HG03571 (cell line): ENCODE data around the gene ZNF841.
A peak's percentile ranks its signal among the peaks of the same experiment; 100 is the strongest.
"Not testable (repeated sequence)": the region's sequence is repeated elsewhere in the genome, so short reads cannot be mapped to it uniquely, and the experiment has no call there.

Source experiments
- ATAC-seq: cut with Tn5 transposase; IDR thresholded peaks from one replicate; pipeline ENCODE4 v1.9.1; 2021; ENCODE audit not compliant: unreplicated experiment

Gene ZNF841

DNA sequence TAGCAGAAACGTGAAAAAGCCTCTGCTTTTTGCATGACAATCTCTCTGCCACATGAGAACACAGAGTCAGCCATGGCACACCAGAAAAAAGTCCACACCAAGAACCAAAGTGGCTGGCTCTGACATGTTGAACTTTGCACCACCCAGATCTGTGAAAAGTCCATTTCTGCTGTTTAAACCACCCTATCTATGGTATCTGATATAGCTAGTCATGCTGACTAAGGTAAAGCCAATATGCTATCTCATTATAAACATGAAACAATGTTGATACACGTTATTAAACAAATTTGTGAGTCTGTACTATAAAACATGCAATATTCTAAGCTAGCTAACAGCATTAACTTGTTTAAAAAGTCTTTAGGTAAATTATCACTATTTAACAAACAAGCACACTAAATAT is 25.9 kb downstream of the ZNF841 start:
- ATAC-seq, result no peak

DNA sequence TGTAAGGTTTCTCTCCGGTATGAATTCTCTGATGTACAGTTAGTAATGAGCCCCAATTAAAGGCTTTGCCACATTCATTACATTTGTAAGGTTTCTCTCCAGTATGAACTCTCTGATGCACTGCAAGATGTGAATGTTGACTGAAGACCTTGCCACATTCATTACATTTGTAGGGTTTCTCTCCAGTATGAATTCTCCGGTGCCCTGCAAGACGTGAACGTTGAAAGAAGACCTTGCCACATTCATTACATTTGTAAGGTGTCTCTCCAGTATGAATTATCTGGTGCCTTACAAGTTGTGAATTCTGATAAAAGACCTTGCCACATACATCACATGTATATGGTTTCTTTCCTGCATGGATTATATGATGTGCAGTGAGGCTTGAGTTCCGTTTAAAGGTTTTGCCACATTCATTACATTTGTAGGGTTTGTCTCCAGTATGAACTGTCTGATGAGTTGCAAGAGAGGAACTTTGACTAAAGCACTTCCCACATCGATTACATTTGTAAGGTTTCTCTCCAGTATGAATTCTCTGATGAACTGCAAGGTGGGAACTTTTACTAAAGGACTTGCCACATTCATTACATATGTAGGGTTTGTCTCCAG is 29.2 kb downstream of the ZNF841 start:
- ATAC-seq, result no peak

DNA sequence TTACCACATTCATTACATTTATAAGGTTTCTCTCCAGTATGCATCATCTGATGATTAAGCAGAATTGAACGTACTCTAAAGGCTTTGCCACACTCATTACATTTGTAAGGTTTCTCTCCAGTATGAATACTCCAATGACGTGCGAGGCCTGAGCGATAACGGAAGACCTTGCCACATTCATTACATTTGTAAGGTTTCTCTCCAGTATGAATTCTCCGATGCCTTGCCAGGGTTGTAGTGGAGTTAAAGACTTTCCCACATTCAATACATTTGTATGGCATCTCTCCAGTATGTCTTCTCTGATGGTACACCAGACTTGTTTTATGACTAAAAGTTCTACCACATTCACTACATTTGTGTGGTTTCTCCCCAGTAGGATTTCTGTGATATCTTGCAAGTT is 30.2 kb downstream of the ZNF841 start:
- no peak for ATAC-seq

DNA sequence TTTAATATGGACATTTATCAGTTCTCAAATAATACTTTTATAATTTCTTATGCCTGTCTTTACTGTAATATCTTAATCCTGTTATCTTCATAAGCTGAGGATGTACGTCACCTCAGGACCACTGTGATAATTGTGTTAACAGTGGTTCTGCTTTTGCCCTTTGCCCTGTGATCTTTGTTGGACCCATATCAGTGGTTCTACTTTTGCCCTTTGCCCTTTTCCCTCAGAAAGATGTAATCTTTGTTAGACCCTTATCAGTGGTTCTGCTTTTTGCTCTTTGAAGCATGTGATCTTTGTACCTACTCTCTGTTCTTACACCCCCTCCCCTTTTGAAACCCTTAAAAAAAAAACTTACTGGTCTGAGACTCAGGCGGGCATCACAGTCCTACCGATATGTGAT is 39.1 kb downstream of the ZNF841 start:
- ATAC-seq, result not testable (repeated sequence)

DNA sequence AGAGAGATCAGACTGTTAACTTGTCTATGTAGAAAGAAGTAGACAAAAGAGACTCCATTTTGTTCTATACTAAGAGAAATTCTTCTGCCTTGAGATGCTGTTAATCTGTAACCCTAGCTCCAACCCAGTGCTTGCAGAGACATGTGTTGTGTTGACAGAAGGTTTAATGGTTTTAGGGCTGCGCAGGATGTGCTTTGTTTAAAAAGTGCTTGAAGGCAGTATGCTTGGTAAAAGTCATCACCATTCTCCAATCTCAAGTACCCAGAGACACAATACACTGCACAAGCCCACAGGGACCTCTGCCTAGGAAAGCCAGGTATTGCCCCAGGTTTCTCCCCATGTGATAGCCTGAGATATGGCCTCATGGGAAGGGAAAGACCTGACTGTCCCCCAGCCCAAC is 43.8 kb downstream of the ZNF841 start:
- ATAC-seq, result not testable (repeated sequence)

DNA sequence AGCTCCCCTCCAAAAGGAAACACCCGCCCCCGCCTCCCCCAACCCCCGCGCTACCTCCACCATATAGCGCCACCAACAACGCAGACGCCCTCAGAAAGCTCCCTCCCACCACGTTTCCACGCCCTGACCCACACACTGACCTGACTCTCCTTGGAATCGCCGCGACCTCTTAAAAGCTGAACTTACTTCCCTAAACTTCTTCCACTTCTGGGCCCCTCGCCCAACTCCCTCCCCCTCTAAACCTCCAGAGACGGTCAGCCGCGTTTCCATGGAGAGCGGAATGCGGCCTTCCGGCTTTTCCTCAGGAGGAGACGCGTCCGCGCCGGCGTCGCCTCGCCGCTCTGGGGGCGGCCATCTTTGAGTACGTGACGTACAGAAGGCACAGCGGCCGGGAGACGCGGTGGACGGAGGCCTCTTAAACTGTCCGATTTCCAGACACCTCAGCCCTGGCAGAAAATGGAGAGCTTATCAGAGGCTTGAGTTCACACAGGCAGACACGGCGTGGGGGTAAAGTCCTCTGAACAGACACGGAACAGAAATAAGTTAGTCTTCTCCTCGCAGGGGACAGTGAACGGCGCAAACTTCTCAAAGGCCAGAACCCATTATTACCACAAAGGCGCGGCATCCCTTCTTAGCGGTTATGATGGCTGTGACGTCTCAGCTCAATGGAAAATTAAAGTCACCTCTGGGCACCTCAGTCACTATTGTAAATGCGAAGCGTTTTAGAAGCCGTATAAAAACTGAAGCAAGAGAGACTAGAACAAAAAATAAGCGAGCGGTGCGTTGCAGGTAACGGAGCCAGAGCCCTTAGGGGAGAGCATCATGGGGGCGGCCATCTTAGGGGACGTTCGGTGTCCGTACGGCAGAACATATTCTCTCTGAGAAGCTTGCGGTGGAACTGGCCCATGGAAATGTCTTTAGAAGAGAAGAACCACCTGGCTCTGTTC is 46.7 kb downstream of the ZNF841 start, which contains the start of gene ZNF432:
ZNF432 (minus strand) TSS at position 284 of the 947 bp plus-strand sequence. CDS start 1,970 bp downstream, outside the sequence.
- ATAC-seq, result peak; percentile 55

DNA sequence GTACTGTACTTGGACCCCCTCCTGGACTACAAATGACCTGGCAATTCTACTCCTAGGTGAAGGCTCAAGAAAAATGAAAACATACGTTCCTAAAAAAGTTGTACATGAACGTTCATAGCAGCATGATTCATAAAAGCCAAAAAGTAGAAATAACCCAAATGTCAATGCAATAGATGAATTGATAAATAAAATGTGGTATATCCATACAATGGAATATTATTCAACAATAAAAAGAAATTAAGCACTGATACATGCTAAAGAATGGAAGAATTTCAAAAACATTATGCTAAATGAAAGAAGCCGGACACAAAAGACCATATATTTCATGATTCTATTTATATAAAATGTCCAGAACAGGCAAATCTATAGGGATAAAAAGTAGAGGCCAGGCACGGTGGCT is 56.4 kb downstream of the ZNF841 start:
- no peak for ATAC-seq

DNA sequence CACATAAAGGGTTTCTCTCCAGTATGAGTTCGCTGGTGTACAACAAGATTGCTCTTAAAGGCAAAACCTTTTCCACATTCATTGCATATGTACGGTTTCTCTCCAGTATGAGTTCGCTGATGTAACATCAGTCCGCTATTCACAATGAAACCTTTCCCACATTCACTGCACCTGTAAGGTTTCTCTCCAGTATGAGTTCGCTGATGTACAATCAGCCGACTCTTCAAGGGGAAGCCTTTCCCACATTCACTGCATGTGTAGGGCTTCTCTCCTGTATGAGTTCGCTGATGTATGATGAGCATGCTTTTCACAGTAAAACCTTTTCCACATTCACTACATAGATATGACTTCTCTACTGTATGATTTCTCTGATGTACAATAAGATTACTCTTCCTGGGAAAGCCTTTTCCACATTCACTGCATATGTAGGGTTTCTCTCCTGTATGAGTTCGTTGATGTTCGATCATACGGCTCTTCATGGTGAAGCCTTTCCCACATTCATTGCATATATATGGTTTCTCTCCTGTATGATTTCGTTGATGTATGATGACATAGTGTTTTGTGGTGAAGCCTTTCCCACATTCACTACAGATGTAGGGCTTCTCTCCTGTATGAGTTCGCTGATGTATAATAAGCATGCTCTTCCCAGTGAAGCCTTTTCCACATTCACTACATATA is 61.4 kb downstream of the ZNF841 start:
- no peak for ATAC-seq

DNA sequence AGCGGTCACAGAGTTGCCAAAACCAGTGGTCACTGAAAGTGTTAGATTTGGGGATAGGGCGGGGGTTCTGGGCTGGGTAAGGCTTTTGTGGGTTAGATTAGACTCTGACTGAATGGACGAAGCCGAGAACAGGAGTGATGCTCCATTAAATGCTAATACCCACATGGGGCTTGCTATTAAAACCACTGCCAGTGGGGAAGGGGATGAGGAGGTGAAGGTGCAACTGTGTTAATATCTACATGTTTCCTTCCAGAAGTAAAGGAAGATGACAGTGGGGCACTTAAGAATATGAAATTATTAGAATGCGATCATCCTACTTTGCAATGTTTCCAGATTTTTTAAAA is 66.8 kb downstream of the ZNF841 start:
- peak; percentile 23 for ATAC-seq

DNA sequence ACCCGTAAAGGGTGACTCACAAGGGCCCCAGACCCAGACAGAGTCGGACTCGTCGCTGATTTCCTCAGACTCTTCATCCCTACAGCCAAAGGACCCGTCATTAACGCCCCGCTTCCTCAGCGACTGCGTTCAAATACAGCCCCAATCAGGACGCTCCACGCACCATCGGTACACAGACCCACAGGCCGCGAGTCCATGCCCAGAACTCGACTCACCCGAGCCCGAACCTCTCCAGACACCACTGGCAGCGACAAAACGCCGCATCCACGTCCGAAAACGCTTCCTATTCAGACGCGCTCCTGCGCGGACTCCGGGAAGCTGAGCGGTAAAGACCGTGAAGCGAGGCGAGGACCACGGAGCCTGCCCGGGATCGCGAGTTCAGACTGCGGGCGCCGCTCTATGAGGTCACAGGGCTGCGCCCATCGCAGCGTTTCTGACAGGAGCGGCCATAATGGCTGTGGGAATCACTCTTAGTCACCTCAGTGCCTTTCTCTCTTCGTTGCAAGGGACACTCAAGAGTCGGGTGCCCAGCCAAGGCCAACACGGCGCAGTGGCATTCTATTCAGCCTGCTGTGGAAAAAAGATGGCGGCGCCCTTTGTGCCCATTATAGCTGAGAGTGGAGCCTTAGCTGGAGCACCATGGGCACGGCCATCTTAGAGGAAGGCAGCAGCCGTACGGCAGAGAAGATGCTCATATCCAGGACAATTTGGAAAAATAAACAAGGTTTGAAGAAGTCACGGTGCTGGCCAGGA is 67.4 kb downstream of the ZNF841 start, which contains the start of gene ZNF614:
ZNF614 (minus strand) TSS at position 353 of the 753 bp plus-strand sequence. CDS start 2,634 bp downstream, outside the sequence.
- ATAC-seq, result peak; percentile 74

DNA sequence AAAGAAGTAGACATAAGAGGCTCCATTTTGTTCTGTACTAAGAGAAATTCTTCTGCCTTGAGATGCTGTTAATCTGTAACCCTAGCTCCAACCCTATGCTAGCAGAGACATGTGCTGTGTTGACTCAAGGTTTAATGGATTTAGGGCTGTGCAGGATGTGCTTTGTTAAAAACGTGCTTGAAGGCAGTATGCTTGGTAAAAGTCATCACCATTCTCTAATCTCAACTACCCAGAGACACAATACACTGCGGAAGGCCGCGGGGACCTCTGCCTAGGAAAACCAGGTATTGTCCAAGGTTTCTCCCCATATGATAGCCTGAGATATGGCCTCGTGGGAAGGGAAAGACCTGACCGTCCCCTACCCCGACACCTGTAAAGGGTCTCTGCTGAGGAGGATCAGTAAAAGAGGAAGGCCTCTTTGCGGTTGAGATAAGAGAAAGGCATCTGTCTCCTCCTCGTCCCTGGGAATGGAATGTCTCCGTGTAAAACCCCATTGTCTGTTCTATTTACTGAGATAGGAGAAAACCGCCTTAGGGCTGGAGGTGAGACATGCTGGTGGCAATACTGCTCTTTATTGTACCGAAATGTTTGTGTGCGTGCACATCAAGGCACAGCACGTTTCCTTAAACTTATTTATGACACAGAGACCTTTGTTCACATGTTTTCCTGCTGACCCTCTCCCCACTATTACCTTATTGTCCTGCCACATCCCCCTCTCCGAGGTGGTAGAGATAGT is 69.1 kb downstream of the ZNF841 start:
- not testable (repeated sequence) for ATAC-seq

DNA sequence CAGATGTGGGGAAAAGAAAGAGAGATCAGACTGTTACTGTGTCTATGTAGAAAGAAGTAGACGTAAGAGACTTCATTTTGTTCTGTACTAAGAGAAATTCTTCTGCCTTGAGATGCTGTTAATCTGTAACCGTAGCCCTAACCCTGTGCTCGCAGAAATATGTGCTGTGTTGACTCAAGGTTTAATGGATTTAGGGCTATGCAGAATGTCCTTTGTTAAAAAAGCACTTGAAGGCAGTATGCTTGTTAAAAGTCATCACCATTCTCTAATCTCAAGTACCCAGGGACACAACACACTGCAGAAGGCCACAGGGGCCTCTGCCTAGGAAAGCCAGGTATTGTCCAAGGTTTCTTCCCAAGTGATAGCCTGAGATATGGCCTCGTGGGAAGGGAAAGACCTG is 71.1 kb downstream of the ZNF841 start:
- ATAC-seq, result not testable (repeated sequence)

DNA sequence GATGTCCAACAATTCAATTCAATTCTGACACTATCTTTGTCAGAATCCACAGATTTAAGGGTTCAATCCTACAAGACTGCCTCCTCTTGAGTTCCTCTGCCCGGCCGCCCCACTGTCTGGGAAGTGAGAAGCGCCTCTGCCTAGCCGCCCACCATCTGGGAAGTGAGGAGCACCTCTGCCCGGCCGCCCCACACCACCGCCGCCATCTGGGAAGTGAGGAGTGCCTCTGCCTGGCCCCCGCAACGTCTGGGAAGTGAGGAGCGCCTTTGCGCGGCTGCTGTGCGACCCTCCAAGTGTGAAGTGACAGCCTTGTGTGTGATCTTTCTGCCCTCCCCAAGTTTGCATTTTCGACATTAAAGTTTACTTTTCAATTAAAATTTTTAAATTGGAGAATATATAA is 73.4 kb downstream of the ZNF841 start:
- no peak for ATAC-seq

DNA sequence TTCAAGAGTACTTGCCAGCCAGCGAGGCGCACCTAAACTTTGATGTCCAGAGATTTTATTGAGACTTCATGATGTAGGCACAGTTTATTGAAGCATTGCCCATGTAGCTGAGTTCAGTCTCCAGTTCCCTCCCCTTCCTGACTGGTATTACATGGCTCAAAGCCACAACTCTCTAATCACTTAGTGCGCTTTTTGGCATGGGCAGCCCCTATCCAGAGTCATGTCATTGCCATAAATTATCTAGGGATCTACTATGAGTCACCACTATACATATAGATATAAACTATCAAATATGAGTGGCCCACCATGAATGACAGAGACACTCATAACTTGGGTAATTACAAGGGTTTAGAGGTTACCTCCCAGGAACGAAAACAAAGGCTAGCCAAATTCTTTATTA is 75.1 kb downstream of the ZNF841 start:
- no peak for ATAC-seq
